DMS79 (cell line): ENCODE results near the gene HOXB9.

Source experiments
- DNase-seq: peaks from one replicate; lab custom pipeline; 2025; lab: John Stamatoyannopoulos, UW

The HOXB9 gene

DNA sequence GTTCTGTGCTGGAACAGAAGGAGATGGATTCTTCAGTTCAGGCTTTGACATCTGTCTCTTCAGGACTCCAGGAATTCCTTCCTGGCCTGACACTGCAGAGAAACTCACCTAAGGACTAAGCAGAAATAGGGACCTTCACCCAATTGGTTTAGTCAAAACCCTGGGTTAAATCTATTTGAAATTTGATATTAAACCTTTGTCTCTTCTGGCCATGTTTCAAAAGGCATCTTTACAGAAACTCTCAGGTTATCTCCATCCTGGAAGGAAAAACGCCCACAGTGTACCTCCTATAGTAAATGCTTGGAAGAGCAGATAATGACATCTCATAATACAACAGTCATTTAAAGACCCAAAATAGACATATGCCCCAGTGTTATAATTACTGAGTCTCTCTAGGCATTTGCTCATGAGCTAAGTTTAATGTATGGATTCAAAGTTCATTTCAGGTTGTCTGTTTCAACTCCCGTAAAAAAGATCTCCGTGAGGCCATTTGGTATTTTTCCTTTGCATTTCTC lies 42.4 kb downstream of the HOXB9 start:
- DNase-seq: no peak

GRCh38 chr17:48582750-48583069 lies 43.4 kb downstream of the HOXB9 start:
- DNase-seq: no peak

DNA sequence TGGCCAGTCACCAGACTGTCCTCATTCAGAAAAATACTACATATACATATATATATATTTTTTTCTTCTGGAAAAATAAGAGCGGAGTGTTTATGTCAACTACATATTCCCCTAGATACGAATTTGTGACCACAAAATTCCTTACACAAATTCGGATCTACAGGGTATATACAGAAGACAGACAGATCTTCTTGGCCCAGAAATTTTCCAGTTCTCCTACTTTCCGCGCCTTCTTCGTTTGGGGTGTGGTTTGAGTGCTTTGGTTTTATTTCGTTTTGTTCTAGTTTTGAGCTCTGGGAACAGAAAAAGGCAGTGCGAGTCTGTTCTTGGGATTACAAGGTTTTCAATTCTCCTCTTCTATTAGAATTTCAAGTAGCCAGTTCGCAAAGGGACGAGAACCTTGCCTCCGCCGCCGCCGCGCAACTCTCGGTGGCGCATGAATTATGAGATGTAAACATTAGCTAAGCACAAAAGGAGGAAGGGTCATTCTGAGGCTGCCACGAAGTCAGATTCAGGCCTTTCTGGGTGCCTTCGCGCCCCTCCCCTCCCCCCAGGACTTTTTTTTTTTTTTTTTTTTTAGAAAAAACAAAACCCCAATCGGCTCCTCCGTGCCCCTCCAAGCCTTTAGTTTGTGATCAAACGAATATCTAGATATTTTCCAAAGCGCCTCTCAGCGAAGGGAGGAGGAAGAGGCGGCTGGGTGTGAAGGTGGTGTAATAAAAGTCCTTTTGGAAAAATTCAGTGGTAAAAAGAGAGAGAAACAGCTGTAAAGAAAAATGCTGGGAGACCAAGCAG lies 46.2 kb downstream of the HOXB9 start:
- no peak for DNase-seq

DNA sequence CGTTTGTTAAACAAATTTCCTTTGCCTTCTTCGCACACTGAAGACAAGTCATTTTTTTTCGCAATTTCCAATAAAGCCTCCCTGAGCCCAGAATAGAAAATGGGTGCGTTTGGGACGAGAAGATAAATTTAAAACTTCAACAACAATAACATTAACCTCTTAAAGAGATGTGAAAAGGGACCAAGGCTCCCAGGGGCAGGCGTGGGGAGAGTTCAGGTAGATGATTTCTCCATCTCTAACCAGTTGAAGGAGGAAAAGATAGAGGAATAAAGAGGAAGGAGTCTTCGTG lies 46.7 kb downstream of the HOXB9 start:
- DNase-seq: no peak

DNA sequence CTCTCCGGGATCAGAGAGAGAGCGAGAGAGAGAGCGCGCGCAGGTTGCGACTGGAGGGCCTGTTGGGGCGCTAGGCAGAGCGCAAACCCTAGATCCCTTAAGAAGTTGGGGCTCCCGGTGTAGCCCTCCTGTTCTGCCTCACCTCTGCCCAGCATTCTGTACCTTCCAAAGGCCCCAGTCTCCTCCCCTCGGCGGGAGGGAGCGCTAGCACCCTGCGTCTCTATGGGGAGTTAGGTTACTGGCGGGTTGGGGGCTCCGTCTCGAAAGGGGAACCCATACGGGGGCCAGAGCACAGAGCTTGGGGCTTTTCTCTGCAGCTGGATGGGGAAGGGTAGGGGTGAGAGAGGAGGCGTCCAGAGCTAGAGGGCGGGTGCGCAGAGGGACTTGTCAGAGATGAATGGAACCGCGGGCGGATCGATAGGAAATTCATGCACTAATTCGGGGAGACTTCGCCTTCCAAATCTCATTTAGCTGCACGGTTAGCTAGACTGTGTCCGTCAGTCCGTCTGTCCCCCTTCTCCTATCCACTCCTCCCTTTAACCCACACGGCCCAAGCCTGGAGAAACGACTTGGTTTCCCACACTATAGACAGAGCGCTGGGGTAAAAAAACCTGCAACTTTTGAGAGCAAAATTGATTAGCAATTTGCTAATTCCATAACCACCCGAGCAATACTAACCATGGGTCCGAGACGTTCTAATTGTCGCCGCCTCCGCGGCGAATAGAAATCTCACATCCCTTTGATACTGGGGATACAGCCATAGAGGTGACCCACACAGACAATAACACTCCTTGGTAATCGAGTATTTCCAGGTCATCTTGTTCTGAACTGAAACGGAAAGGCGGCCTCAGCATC lies 47.3 kb downstream of the HOXB9 start:
- no peak for DNase-seq

DNA sequence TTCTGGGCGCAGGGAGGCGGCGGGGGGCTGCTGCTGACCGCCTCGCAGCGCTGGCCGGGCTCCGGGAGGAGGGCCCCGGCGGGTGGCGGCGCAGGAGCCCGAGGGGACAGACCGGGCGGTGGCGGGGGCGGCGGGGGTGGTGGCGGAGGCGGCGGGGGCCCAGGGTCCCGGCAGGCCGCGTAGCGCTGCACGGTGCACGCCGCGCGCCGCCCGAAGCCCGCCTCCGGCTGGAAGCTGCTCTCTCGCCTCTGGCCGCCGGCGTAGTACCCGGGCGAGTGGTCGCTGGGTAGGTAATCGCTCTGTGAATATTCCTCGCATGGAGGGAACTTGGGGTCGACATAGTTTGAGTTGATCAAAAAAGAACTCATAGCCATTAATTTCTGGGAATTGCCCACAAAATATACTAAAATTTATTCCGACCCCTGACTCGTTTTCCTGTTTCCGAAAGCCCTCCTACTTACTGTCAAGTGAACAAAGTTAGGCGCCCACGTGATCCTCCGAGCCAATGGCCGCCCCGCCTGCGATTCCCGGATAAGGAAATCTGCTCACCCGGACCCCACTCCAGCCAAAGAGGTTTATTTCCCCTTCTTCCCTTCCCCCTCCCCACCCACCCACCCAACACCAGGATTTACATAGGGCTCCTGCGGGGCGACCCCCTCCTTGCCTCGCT lies 48.1 kb downstream of the HOXB9 start, which contains the start of gene HOXB4:
HOXB4 (minus strand) TSS at position 405 of the 670 bp plus-strand sequence; CDS start at position 374, 31 bp downstream.
- DNase-seq: no peak

DNA sequence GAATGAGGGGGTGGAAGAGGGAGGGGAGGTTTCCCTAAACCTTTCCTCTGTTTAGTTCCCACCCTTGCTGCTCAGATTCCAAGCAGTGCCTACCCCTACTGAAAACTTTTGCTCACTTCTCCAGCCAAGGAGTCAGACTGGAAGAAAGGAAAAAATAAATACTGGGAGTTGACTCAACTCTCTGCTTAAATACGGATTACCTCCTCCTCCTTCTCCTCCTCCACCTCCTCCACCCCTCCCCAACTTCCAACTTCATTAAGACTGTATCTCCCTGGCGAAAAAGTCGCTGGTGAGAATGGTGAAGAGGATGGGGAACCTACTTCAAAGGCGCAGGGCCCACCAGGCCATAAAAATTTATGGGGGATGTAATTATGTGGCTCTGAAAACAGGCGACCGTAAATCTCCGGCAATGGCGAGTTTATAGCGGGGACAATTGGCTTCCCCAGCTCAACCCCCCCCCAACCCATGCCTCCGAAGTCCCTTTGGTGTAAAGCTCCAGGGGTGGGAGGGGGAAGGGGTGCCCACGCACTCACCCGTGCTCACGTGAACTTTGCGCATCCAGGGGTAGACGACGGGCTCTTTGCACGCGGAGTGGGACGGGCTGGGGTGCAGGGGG lies 48.7 kb downstream of the HOXB9 start:
- no peak for DNase-seq

- no peak for DNase-seq
Observed at GRCh38 chr17:48576479-48577309, 49.5 kb downstream of the HOXB9 start.

- DNase-seq: no peak
Observed at GRCh38 chr17:48575673-48576478, 50.3 kb downstream of the HOXB9 start.

- peak; percentile 63 for DNase-seq
Observed at GRCh38 chr17:48575066-48575582, 51.0 kb downstream of the HOXB9 start.

GRCh38 chr17:48574505-48575065 lies 51.6 kb downstream of the HOXB9 start:
- no peak for DNase-seq

DNA sequence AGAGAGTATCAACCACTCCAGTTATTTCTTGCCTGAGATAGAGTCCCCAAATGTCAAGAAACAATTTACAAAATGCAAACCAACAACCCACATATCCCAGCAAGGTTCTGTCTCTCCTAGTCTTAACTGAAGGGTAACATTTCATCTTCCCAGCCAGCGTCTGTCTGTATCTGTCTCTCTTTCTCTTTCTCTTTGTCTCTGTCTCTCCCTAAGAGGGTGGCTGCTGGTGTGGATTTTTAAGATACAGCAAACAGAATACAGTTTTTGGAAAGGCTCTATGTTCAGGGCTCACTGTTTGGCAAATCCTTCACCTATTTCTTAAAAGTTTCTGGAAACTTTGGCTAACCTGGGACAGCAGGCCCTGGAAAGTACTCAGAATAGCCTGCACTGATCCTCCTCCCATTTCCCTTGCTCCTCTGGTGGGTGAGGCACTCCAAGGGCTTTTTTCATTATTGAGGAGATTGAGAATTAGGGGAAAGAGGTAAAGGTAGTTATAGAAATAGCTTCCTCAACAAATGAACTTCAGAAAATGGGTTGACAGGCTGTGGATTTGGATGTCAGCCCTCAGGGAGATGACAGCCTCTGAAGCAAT lies 54.2 kb downstream of the HOXB9 start:
- DNase-seq: no peak
